ENCODE results near the gene ZBTB22.
A peak's percentile ranks its signal among the peaks of the same experiment; 100 is the strongest.

- TF ChIP-seq CTCF (IDR thresholded peaks at IDR 0.05), result no peak
- no peak for TF ChIP-seq EP300 (IDR thresholded peaks at IDR 0.05)
- peak; percentile 40 for TF ChIP-seq POLR2A (IDR thresholded peaks at IDR 0.05)
Measured at GRCh38 chr6:33313709-33314514, 3.6 kb downstream of the ZBTB22 start, which contains the start of gene TAPBP.
